Measurements from ENCODE around the gene MSH2.

GRCh38 chr2:47520825-47521665 is 118.1 kb downstream of the MSH2 start:
- no peak for TF ChIP-seq CTCF (IDR thresholded peaks at IDR 0.05; ENCODE audit: insufficient read depth, low read depth, low read length)
- TF ChIP-seq EZH2 (IDR thresholded peaks at IDR 0.05; ENCODE audit: insufficient read depth, low read length), result no peak

All from astrocyte (in vitro differentiated cells and primary cell).